H1 (cell line): ENCODE results near the gene SMTNL1. TPM values are rescaled to one million over a fixed set of nuclear protein-coding genes. Genes with fewer than 3 reads are reported as not detected.

Source experiments
- JUN ChIP-seq: IDR thresholded peaks from 2 replicates; pipeline ENCODE4 v1.6.1; 2011; ENCODE audit warnings: low read depth, mild to moderate bottlenecking, improper control_type of control experiment, low read length
- SP1 ChIP-seq: IDR thresholded peaks from 2 replicates; pipeline ENCODE4 v1.6.1; 2011; ENCODE audit warnings: low read depth, low read length
- polyA plus RNA-seq, 7 experiments: library from polyadenylated mRNA; depleted of rRNA in 3 of 7; stranded (reverse) in 5 of 7; unstranded in 2 of 7; fragments of >200 nt in 5 of 7; fragments of 200-250 nt in 2 of 7; gene quantifications; 1 replicate in 5 of 7; 2 replicates in 1 of 7; 4 replicates in 1 of 7; pipeline versions ENCODE4 v1.2.1 to v1.2.3, GENCODE V29; 2011 to 2013; ENCODE audit warnings: missing spikeins in 2 of 7, mixed read lengths in 2 of 7
- small RNA-seq: library from polyadenylated mRNA; stranded (forward); fragments of <200 nt; extraction: miRNeasy Mini kit (QIAGEN cat#:217004); gene quantifications from one replicate; pipeline ENCODE3, GENCODE V24; 2013; ENCODE audit not compliant: insufficient read depth
- total RNA-seq: library from RNA; stranded (reverse); fragmentation: NEBNext Ultra II Directional; extraction: Animal tissue kit (Norgen Biotek cat#: 25700); gene quantifications from 2 replicates; pipeline ENCODE4 v1.2.1, GENCODE V29; 2021

SMTNL1 gene
- total and polyA plus RNA-seq, 2 of the 8 experiments (the other 6 are each of a cell fraction or from before 2014, with no cell fraction given), result 0.18 TPM; not detected in 1

DNA sequence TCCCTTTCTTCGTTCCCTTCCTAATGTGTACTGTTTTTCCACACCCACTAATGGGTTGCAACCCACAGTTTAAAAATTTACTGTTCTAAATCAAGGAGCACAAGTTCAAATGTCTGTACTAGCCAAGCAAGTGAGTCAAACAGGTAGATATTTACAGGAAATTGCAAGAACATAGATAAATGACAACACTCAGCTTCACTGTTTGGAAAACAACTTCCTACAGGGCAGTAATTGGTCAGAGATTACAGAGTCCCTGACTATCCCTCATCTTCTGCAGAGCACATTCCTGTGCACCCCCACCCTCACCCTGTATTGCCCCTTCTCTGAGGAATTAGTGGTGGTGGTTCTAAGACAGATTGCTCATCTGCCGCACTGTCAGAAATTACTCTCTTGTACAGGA lies 62.0 kb downstream of the SMTNL1 start (continued):
- TF ChIP-seq SP1, result no peak
- no peak for TF ChIP-seq JUN

Small RNA genes lying within 50 kb of the gene (small RNA-seq; reads per million reads assigned to genes)
- gene RN7SL605P, result not detected

Other genes starting within 250 kb of the SMTNL1 start
- gene TNKS1BP1, start 212.6 kb upstream of the SMTNL1 start, total RNA-seq, result 122 TPM in 2 replicates
- gene TNKS1BP1, start 212.6 kb upstream of the SMTNL1 start, polyA plus RNA-seq (2011; rRNA removed), result 50.0 and 72.3 TPM in 2 replicates
- 259 and 261 TPM in 2 replicates for gene SSRP1, start 201.7 kb upstream of the SMTNL1 start, total RNA-seq
- 281 and 364 TPM in 2 replicates for gene SSRP1, start 201.7 kb upstream of the SMTNL1 start, polyA plus RNA-seq (2011; rRNA removed)
- gene P2RX3, start 199.2 kb upstream of the SMTNL1 start, total RNA-seq, result 0.29 and 0.47 TPM in 2 replicates
- 0.45 and 1.1 TPM in 2 replicates for gene P2RX3, start 199.2 kb upstream of the SMTNL1 start, polyA plus RNA-seq (2011; rRNA removed)
- not detected in 2 replicates for gene PRG3, start 156.4 kb upstream of the SMTNL1 start, total RNA-seq
- not detected in 2 replicates for gene PRG3, start 156.4 kb upstream of the SMTNL1 start, polyA plus RNA-seq (2011; rRNA removed)
- gene PRG2, start 146.9 kb upstream of the SMTNL1 start, total RNA-seq, result not detected in 2 replicates
- 0.32 and 0.61 TPM in 2 replicates for gene PRG2, start 146.9 kb upstream of the SMTNL1 start, polyA plus RNA-seq (2011; rRNA removed)
- 31.8 and 32.5 TPM in 2 replicates for gene SLC43A3, start 110.5 kb upstream of the SMTNL1 start, total RNA-seq
- 61.1 and 67.8 TPM in 2 replicates for gene SLC43A3, start 110.5 kb upstream of the SMTNL1 start, polyA plus RNA-seq (2011; rRNA removed)
- gene RTN4RL2, start 77.1 kb upstream of the SMTNL1 start, total RNA-seq, result 23.7 and 24.4 TPM in 2 replicates
- gene RTN4RL2, start 77.1 kb upstream of the SMTNL1 start, polyA plus RNA-seq (2011; rRNA removed), result 11.4 and 17.3 TPM in 2 replicates
- 30.1 and 34.5 TPM in 2 replicates for gene SLC43A1, start 21.9 kb upstream of the SMTNL1 start, total RNA-seq
- gene SLC43A1, start 21.9 kb upstream of the SMTNL1 start, polyA plus RNA-seq (2011; rRNA removed), result 58.0 and 79.5 TPM in 2 replicates
- gene TIMM10, start 6.8 kb upstream of the SMTNL1 start, total RNA-seq, result 109 and 117 TPM in 2 replicates
- 208 and 227 TPM in 2 replicates for gene TIMM10, start 6.8 kb upstream of the SMTNL1 start, polyA plus RNA-seq (2011; rRNA removed)
- 67.8 and 68.1 TPM in 2 replicates for gene UBE2L6, start 30.1 kb downstream of the SMTNL1 start, total RNA-seq
- 89.2 and 94.8 TPM in 2 replicates for gene UBE2L6, start 30.1 kb downstream of the SMTNL1 start, polyA plus RNA-seq (2011; rRNA removed)
- gene SERPING1, start 60.1 kb downstream of the SMTNL1 start, total RNA-seq, result 50.9 and 57.3 TPM in 2 replicates
- 54.8 and 78.8 TPM in 2 replicates for gene SERPING1, start 60.1 kb downstream of the SMTNL1 start, polyA plus RNA-seq (2011; rRNA removed)
- 0.13 TPM in 1 of 2 replicates, not detected in the other for gene YPEL4, start 112.3 kb downstream of the SMTNL1 start, total RNA-seq
- gene YPEL4, start 112.3 kb downstream of the SMTNL1 start, polyA plus RNA-seq (2011; rRNA removed), result 0.09 and 0.38 TPM in 2 replicates
- gene CLP1, start 120.2 kb downstream of the SMTNL1 start, total RNA-seq, result 29.3 and 29.9 TPM in 2 replicates
- 25.6 and 29.4 TPM in 2 replicates for gene CLP1, start 120.2 kb downstream of the SMTNL1 start, polyA plus RNA-seq (2011; rRNA removed)
- 54.8 and 56.3 TPM in 2 replicates for gene ZDHHC5, start 130.5 kb downstream of the SMTNL1 start, total RNA-seq
- gene ZDHHC5, start 130.5 kb downstream of the SMTNL1 start, polyA plus RNA-seq (2011; rRNA removed), result 36.1 and 40.0 TPM in 2 replicates
- gene MED19, start 174.6 kb downstream of the SMTNL1 start, total RNA-seq, result 19.4 and 20.5 TPM in 2 replicates
- 35.4 and 49.3 TPM in 2 replicates for gene MED19, start 174.6 kb downstream of the SMTNL1 start, polyA plus RNA-seq (2011; rRNA removed)
- 100.0 and 104 TPM in 2 replicates for gene TMX2, start 175.0 kb downstream of the SMTNL1 start, total RNA-seq
- gene TMX2, start 175.0 kb downstream of the SMTNL1 start, polyA plus RNA-seq (2011; rRNA removed), result 65.3 and 70.4 TPM in 2 replicates
- gene SELENOH, start 203.9 kb downstream of the SMTNL1 start, total RNA-seq, result 242 and 243 TPM in 2 replicates
- 264 and 326 TPM in 2 replicates for gene SELENOH, start 203.9 kb downstream of the SMTNL1 start, polyA plus RNA-seq (2011; rRNA removed)
- gene BTBD18, start 214.2 kb downstream of the SMTNL1 start, total RNA-seq, result not detected in 2 replicates
- 0.03 TPM in 2 replicates for gene BTBD18, start 214.2 kb downstream of the SMTNL1 start, polyA plus RNA-seq (2011; rRNA removed)
- 164 and 167 TPM in 2 replicates for gene CTNND1, start 224.2 kb downstream of the SMTNL1 start, total RNA-seq
- gene CTNND1, start 224.2 kb downstream of the SMTNL1 start, polyA plus RNA-seq (2011; rRNA removed), result 91.9 and 97.8 TPM in 2 replicates